HG02884 (cell line): ENCODE data around the gene ZG16.
"Not testable (repeated sequence)": the region's sequence is repeated elsewhere in the genome, so short reads cannot be mapped to it uniquely, and the experiment has no call there.

ENCODE experiments used
- ATAC-seq: cut with Tn5 transposase; IDR thresholded peaks from one replicate; pipeline ENCODE4 v1.9.1; 2021; ENCODE audit warnings: mild to moderate bottlenecking, moderate library complexity; ENCODE audit not compliant: unreplicated experiment

Gene ZG16

GRCh38 chr16:29747947-29748759 lies 29.9 kb upstream of the ZG16 start:
- ATAC-seq, result no peak

GRCh38 chr16:29748760-29749149 lies 29.3 kb upstream of the ZG16 start:
- ATAC-seq, result not testable (repeated sequence)

GRCh38 chr16:29753516-29753915 lies 24.5 kb upstream of the ZG16 start:
- ATAC-seq, result no peak

DNA sequence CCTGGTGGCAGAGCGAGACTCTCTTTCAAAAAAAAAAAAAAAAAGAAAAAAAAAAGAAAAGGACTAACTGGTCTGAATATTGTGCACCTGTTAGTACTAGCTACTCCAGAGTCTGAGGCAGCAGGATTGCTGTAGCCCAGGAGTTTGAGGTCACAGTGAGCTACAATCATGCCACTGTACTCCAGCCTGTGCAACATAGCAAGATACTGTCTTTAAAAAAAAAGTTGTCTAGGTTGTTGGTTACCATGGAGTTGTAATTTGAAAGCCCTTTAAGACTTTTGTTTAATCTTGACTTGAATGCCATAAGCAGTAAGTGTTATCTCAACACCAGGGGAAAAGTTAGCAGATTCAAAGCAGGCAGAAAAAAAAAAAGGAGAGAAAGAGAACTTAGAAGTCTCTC lies 21.4 kb upstream of the ZG16 start:
- ATAC-seq, result no peak

DNA sequence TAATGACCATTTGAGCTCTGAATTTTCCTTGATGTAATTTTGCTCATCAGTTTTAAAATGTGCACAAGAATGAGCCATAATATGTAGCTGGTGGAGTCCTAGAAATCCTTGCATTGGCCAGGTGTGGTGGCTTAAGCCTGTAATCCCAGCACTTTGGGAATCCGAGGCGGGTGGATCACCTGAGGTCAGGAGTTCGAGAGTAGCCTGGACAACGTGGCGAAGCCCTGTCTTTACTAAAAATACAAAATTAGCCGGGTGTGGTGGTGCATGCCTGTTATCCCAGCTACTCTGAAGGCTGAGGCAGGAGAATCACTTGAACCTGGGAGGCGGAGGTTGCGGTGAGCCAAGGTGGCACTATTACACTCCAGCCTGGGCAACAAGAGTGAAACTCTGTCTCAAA lies 21.0 kb upstream of the ZG16 start:
- ATAC-seq, result not testable (repeated sequence)

- ATAC-seq, result no peak
Measured at GRCh38 chr16:29757950-29758466, 20.0 kb upstream of the ZG16 start.

DNA sequence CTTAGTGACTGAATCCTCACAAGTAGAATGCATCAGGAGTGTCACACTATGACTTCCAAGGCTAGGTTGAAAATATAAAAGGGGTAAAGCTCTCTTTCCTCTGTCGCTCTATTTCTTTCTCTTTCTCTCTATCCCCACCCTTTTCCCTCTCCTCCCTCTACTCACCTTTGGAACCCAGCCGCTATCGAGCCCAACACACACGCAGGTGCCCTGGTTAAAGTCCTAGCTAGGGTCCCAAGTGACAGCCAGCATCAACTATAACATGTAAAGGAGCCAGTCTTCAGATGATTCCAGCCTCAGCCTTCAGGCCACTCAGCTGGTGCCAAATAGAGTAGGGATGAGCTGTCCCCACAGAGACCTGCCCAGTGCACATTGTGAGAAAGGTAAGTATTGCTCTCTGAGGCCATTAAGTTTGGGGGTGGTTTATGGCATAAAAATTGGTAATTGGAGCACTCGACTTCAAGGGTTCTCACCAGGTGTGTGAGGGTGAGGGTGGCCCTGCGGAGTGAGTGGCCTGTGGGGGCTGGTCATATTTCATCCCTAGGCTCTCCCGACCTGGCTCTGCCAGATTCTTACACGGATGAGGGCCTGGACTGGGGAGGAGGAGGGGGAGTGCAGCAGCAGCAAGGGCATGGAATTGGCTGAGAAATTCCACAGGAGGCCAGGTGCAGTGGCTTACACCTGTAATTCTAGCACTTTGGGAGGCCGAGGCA lies 17.3 kb upstream of the ZG16 start:
- ATAC-seq, result no peak

- ATAC-seq, result not testable (repeated sequence)
Measured at GRCh38 chr16:29761280-29761651, 16.8 kb upstream of the ZG16 start.

GRCh38 chr16:29761882-29762281 lies 16.2 kb upstream of the ZG16 start:
- no peak for ATAC-seq

GRCh38 chr16:29763326-29763725 lies 14.7 kb upstream of the ZG16 start:
- ATAC-seq, result no peak

- no peak for ATAC-seq
Measured at GRCh38 chr16:29765167-29766032, 12.7 kb upstream of the ZG16 start.

GRCh38 chr16:29766571-29766970 lies 11.5 kb upstream of the ZG16 start:
- ATAC-seq, result no peak

- ATAC-seq, result no peak
Measured at GRCh38 chr16:29767062-29767461, 11.0 kb upstream of the ZG16 start.

- ATAC-seq, result no peak
Measured at GRCh38 chr16:29769507-29769906, 8.5 kb upstream of the ZG16 start.

- ATAC-seq, result no peak
Measured at GRCh38 chr16:29770250-29770929, 7.7 kb upstream of the ZG16 start.

- ATAC-seq, result not testable (repeated sequence)
Measured at GRCh38 chr16:29772330-29772729, 5.7 kb upstream of the ZG16 start.

- ATAC-seq, result no peak
Measured at GRCh38 chr16:29774730-29775129, 3.3 kb upstream of the ZG16 start.

- ATAC-seq, result no peak
Measured at GRCh38 chr16:29775742-29776408, 2.2 kb upstream of the ZG16 start.

DNA sequence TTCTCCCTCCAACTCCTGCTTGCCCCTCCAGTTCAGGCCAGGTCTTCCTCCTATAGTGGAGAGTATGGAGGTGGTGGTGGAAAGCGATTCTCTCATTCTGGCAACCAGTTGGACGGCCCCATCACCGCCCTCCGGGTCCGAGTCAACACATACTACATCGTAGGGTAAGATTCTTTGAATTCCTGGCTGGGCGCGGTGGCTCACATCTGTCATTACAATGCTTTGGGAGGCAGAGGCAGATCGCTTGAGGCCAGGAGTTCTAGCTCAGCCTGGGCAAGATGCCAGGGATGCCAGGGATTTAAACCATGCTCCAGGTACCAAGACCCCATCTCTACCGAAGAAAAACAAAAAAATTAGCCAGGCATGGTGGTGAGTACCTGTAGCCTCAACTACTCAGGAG lies 1.4 kb downstream of the ZG16 start:
- no peak for ATAC-seq
